H1 (cell line): ENCODE results near the gene REM2. TPM values are rescaled to one million over a fixed set of nuclear protein-coding genes. Genes with fewer than 3 reads are reported as not detected.

Experiments
- CTCF ChIA-PET: fragments of 300-600 bp; sonication (Branson Sonifier 250); formaldehyde crosslinking; loops from one replicate; lab custom pipeline; 2021; ENCODE audit not compliant: partially characterized antibody; lab: Charles Lee
- POLR2A ChIA-PET: fragments of 300-600 bp; sonication (Branson Sonifier 250); formaldehyde crosslinking; loops from one replicate; lab custom pipeline; 2021; ENCODE audit warnings: inconsistent platforms; ENCODE audit not compliant: partially characterized antibody; lab: Charles Lee
- DNase-seq, 2 experiments: peaks; one replicate each; pipeline versions ENCODE4 v3.0.0 to v3.0.0-alpha.2; 2010 to 2022; ENCODE audit warnings: low spot score in 2 of 2, low read depth in 1 of 2, mixed read lengths in 1 of 2
- FAIRE-seq: peaks from 2 replicates; lab custom pipeline; 2011; peaks lifted over from hg19 to GRCh38; lab: Jason Lieb, UNC
- H2AFZ ChIP-seq: 2 replicates; pipeline ENCODE4 v1.8.1; 2012; ENCODE audit warnings: low read length, inconsistent platforms
- H2AK5ac ChIP-seq: 2 replicates; pipeline ENCODE4 v1.6.1; 2013; ENCODE audit warnings: low read depth, low read length
- H2BK120ac ChIP-seq: replicated peaks from 2 replicates; pipeline ENCODE3; 2013; ENCODE audit warnings: low read depth, low read length, inconsistent platforms
- H2BK12ac ChIP-seq: 2 replicates; pipeline ENCODE4 v1.6.1; 2013; ENCODE audit warnings: low read depth, low read length
- H2BK15ac ChIP-seq: 2 replicates; pipeline ENCODE4 v1.6.1; 2013; ENCODE audit warnings: low read length
- H2BK20ac ChIP-seq: 2 replicates; pipeline ENCODE4 v1.6.1; 2013; ENCODE audit warnings: low read length
- H2BK5ac ChIP-seq: 2 replicates; pipeline ENCODE4 v1.6.1; 2013; ENCODE audit warnings: low read depth, low read length
- H3K14ac ChIP-seq: 2 replicates; pipeline ENCODE4 v1.6.1; 2013; ENCODE audit warnings: inconsistent platforms; ENCODE audit not compliant: insufficient read length
- H3K18ac ChIP-seq: 2 replicates; pipeline ENCODE4 v1.6.1; 2013; ENCODE audit warnings: low read length; ENCODE audit errors: extremely low read depth
- H3K23ac ChIP-seq: 2 replicates; pipeline ENCODE4 v1.6.1; 2013; ENCODE audit warnings: inconsistent platforms; ENCODE audit not compliant: insufficient read length
- H3K23me2 ChIP-seq: 2 replicates; pipeline ENCODE4 v1.6.1; 2013; ENCODE audit warnings: low read depth, low read length
- H3K27ac ChIP-seq: 2 replicates; pipeline ENCODE4 v1.6.1; 2011; ENCODE audit warnings: low read depth, low read length, inconsistent platforms
- H3K27me3 ChIP-seq, 4 experiments: replicated peaks in 1 of 4; 1 replicate in 1 of 4; 2 replicates in 3 of 4; pipeline versions ENCODE4 v1.6.1 to v1.8.1; 2011 to 2013; ENCODE audit warnings: low read length in 3 of 4, mild to moderate bottlenecking in 3 of 4, inconsistent platforms in 2 of 4, mixed read lengths in 2 of 4, moderate library complexity in 1 of 4; ENCODE audit not compliant: control insufficient read depth in 3 of 4, insufficient read depth in 3 of 4; ENCODE audit errors: extremely low read depth in 1 of 4
- H3K36me3 ChIP-seq, 4 experiments: 2 replicates each; pipeline versions ENCODE4 v1.6.1 to v1.8.1; 2011 to 2013; ENCODE audit warnings: mild to moderate bottlenecking in 4 of 4, low read length in 3 of 4, moderate library complexity in 2 of 4, control low read depth in 1 of 4, inconsistent platforms in 1 of 4; ENCODE audit not compliant: insufficient read depth in 4 of 4, control insufficient read depth in 2 of 4
- H3K4ac ChIP-seq: replicated peaks from 2 replicates; pipeline ENCODE3; 2013; ENCODE audit warnings: low read length, low read depth, mixed read lengths, inconsistent platforms; ENCODE audit not compliant: insufficient read length
- H3K4me1 ChIP-seq, 4 experiments: replicated peaks in 1 of 4; 1 replicate in 1 of 4; 2 replicates in 3 of 4; pipeline versions ENCODE4 v1.6.1 to v1.8.1; 2011 to 2013; ENCODE audit warnings: low read length in 3 of 4, inconsistent platforms in 2 of 4, mixed read lengths in 1 of 4; ENCODE audit not compliant: insufficient read depth in 4 of 4, control insufficient read depth in 3 of 4
- H3K4me2 ChIP-seq, 2 experiments: 2 replicates each; pipeline versions ENCODE4 v1.6.1 to v1.8.1; 2011 to 2013; ENCODE audit warnings: low read depth in 2 of 2, low read length in 2 of 2, control low read depth in 1 of 2, inconsistent platforms in 1 of 2, mild to moderate bottlenecking in 1 of 2; ENCODE audit not compliant: insufficient read depth in 1 of 2
- H3K4me3 ChIP-seq, 4 experiments: fragments of 200-600, 300-600 bp in 1 of 4; sonication (generic), shearing (Covaris generic), sonication (Bioruptor Twin) in 1 of 4; 2 replicates each; pipeline versions ENCODE4 v1.5.1 to v1.8.1; 2011 to 2016; ENCODE audit warnings: low read length in 4 of 4, low read depth in 3 of 4, control low read depth in 2 of 4, inconsistent platforms in 2 of 4, mild to moderate bottlenecking in 2 of 4, mixed read lengths in 1 of 4, moderate library complexity in 1 of 4; ENCODE audit not compliant: insufficient read depth in 2 of 4; ENCODE audit errors: extremely low read depth in 1 of 4
- H3K56ac ChIP-seq: replicated peaks from 2 replicates; pipeline ENCODE3; 2013; ENCODE audit warnings: low read depth, mild to moderate bottlenecking, mixed read lengths, low read length, inconsistent platforms; ENCODE audit not compliant: insufficient read length
- H3K79me1 ChIP-seq: 2 replicates; pipeline ENCODE4 v1.6.1; 2013; ENCODE audit warnings: low read depth, low read length, control low read depth
- H3K79me2 ChIP-seq, 2 experiments: 2 replicates each; pipeline versions ENCODE4 v1.6.1 to v1.8.1; 2012 to 2013; ENCODE audit warnings: low read length in 2 of 2, mild to moderate bottlenecking in 2 of 2, inconsistent platforms in 1 of 2; ENCODE audit not compliant: insufficient read depth in 2 of 2, control insufficient read depth in 1 of 2
- H3K9ac ChIP-seq, 4 experiments: replicated peaks in 1 of 4; 1 replicate in 1 of 4; 2 replicates in 3 of 4; pipeline versions ENCODE4 v1.6.1 to v1.8.1; 2011 to 2013; ENCODE audit warnings: low read depth in 3 of 4, low read length in 3 of 4, control low read depth in 2 of 4, mild to moderate bottlenecking in 2 of 4, moderate library complexity in 2 of 4, inconsistent platforms in 1 of 4; ENCODE audit errors: extremely low read depth in 1 of 4
- H3K9me3 ChIP-seq, 2 experiments: 2 replicates each; pipeline versions ENCODE4 v1.6.1 to v1.8.1; 2012 to 2013; ENCODE audit warnings: mild to moderate bottlenecking in 2 of 2, moderate library complexity in 2 of 2, control low read depth in 1 of 2, inconsistent platforms in 1 of 2, low read depth in 1 of 2, low read length in 1 of 2, mixed read lengths in 1 of 2; ENCODE audit not compliant: insufficient read depth in 2 of 2
- H4K20me1 ChIP-seq, 2 experiments: replicated peaks in 1 of 2; 2 replicates each; pipeline versions ENCODE3 to v1.8.1; 2011 to 2013; ENCODE audit warnings: inconsistent platforms in 2 of 2, low read length in 2 of 2, mild to moderate bottlenecking in 1 of 2; ENCODE audit not compliant: insufficient read depth in 2 of 2, control insufficient read depth in 1 of 2
- H4K5ac ChIP-seq: 2 replicates; pipeline ENCODE4 v1.6.1; 2013; ENCODE audit warnings: low read length, low read depth, mixed read lengths, inconsistent platforms; ENCODE audit not compliant: insufficient read length
- H4K8ac ChIP-seq: 2 replicates; pipeline ENCODE4 v1.8.0; 2013; ENCODE audit warnings: mild to moderate bottlenecking, moderate library complexity, low read length, inconsistent platforms; ENCODE audit not compliant: insufficient read depth; ENCODE audit errors: extremely low read depth
- H4K91ac ChIP-seq: replicated peaks from 2 replicates; pipeline ENCODE3; 2013; ENCODE audit warnings: low read length, mixed read lengths, inconsistent platforms; ENCODE audit not compliant: insufficient read length
- CHD2 ChIP-seq: IDR thresholded peaks from 2 replicates; pipeline ENCODE4 v1.6.1; 2012; ENCODE audit warnings: low read length, improper control_type of control experiment
- EGR1 ChIP-seq: IDR thresholded peaks from 2 replicates; pipeline ENCODE4 v1.6.1; 2011; ENCODE audit warnings: low read depth, low read length, borderline replicate concordance
- RNF2 ChIP-seq: fragments of 200-900, 300-1000 bp; sonication (generic); IDR thresholded peaks from 2 replicates; pipeline ENCODE4 v1.7.1; 2016; ENCODE audit warnings: borderline replicate concordance, low read depth, mild to moderate bottlenecking, antibody characterized with exemption, low read length; ENCODE audit not compliant: poor library complexity, severe bottlenecking; ENCODE audit errors: missing control alignments
- SP4 ChIP-seq: IDR thresholded peaks from 2 replicates; pipeline ENCODE4 v1.6.1; 2012; ENCODE audit warnings: low read length, inconsistent platforms
- WGBS, 2 experiments: shearing (Covaris generic) in 1 of 2; methylation state at CpG; one replicate each; pipeline versions ENCODE4 v1.1.6 to v1.1.7; 2013 to 2015; ENCODE audit warnings: low lambda C conversion rate in 2 of 2, mixed read lengths in 2 of 2, inconsistent platforms in 1 of 2, low coverage in 1 of 2, missing lambda C conversion rate in 1 of 2; ENCODE audit not compliant: insufficient replicate concordance in 2 of 2, insufficient coverage in 1 of 2, insufficient read length in 1 of 2; ENCODE audit errors: extremely low coverage in 1 of 2, missing lambda C conversion rate in 1 of 2; 5-methylcytosine and 5-hydroxymethylcytosine counted together
- polyA plus RNA-seq, 7 experiments: library from polyadenylated mRNA; depleted of rRNA in 3 of 7; stranded (reverse) in 5 of 7; unstranded in 2 of 7; fragments of >200 nt in 5 of 7; fragments of 200-250 nt in 2 of 7; gene quantifications; 1 replicate in 5 of 7; 2 replicates in 1 of 7; 4 replicates in 1 of 7; pipeline versions ENCODE4 v1.2.1 to v1.2.3, GENCODE V29; 2011 to 2013; ENCODE audit warnings: missing spikeins in 2 of 7, mixed read lengths in 2 of 7
- total RNA-seq: library from RNA; stranded (reverse); fragmentation: NEBNext Ultra II Directional; extraction: Animal tissue kit (Norgen Biotek cat#: 25700); gene quantifications from 2 replicates; pipeline ENCODE4 v1.2.1, GENCODE V29; 2021

REM2 gene
- total and polyA plus RNA-seq, 2 of the 8 experiments (the other 6 are each of a cell fraction or from before 2014, with no cell fraction given): 1.00 to 1.1 TPM

DNA sequence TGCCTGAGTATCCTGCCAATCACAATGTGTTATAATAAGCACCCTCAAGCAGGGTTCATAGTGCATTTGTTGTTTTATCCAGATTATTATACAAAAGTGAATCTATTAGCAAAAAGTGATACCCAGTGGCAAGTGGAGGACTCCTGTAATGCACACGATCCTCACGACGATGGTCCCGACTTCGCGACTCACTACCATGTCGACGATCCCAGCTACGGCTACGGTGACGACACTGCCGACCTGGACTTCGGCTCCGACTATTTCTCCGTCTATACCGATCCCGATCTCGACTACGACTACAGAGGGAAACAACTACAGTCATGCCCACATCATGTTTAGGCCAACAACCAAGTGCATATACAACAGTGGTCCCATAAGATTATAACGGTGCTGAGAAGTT lies 23.1 kb downstream of the REM2 start:
- H4K20me1 ChIP-seq: peaks cover 1 to 7% of the 10 kb centered on the region in 2 experiments
- H3K4me2 ChIP-seq: no peak overlapping the region
- ChIA-PET POLR2A (interaction anchor here (0.8 kb wide), 1 partner anchor 86 kb away, joined by 3 read pairs; no protein-coding TSS in a partner anchor), CTCF (interaction anchor here (0.7 to 1.0 kb wide), 2 partner anchors 24 to 80 kb away, joined by 3 to 4 read pairs; partner anchors contain the start of gene PRMT5)
- H4K91ac ChIP-seq: no peak overlapping the region
- H3K27me3 ChIP-seq: no peaks in the 10 kb centered on the region
- H3K23ac ChIP-seq: no peak overlapping the region
- H3K79me2 ChIP-seq: peaks cover 0 to 3% of the 10 kb centered on the region in 2 experiments; a peak in 2 of 4 replicates
- H2BK15ac ChIP-seq: no peak overlapping the region
- H3K14ac ChIP-seq: no peak overlapping the region
- no peak overlapping the region for H3K56ac ChIP-seq
- H3K4me1 ChIP-seq: no peaks in the 10 kb centered on the region
- no peak overlapping the region for H4K5ac ChIP-seq
- no peak overlapping the region for H3K18ac ChIP-seq
- H2BK120ac ChIP-seq: no peak overlapping the region
- no peak overlapping the region for H2BK20ac ChIP-seq
- DNase-seq (no peak), FAIRE-seq (no peak)
- no peak overlapping the region for H3K4ac ChIP-seq
- no peak overlapping the region for H2AK5ac ChIP-seq
- H2BK12ac ChIP-seq: no peak overlapping the region
- H2BK5ac ChIP-seq: no peak overlapping the region
- H3K4me3 ChIP-seq: no peak overlapping the region
- peaks cover 30 to 70% (median 52%) of the 10 kb centered on the region in 4 experiments for H3K36me3 ChIP-seq
- 97% methylated on average over 20 of the region's 20 CpGs; no CpG with 5 or more reads in 1 of the 2 experiments for WGBS, 2 experiments
- H3K27ac ChIP-seq: no peak overlapping the region
- H3K9me3 ChIP-seq: no peaks in the 10 kb centered on the region
- H3K79me1 ChIP-seq: no peaks in the 10 kb centered on the region; the same call in 1 of the 2 replicates
- H4K8ac ChIP-seq: no peak overlapping the region
- no peaks in the 10 kb centered on the region for H3K23me2 ChIP-seq
- no peak overlapping the region for H2AFZ ChIP-seq
- no peak overlapping the region for H3K9ac ChIP-seq
- no peak for TF ChIP-seq CHD2
- no peak for TF ChIP-seq SP4
- TF ChIP-seq RNF2: no peak
- no peak for TF ChIP-seq EGR1
